Transverse colon (tissue), 4 donors: Measurements from ENCODE around the gene DSCAM. TPM values are rescaled to one million over a fixed set of nuclear protein-coding genes. Genes with fewer than 3 reads are reported as not detected.

Experiments used
- DNase-seq: peaks from one replicate; pipeline ENCODE4 v3.0.0-alpha.2; 2019
- H3K27ac ChIP-seq, 4 donors: fragments of 200-600 bp; sonication (generic); 2 replicates each; pipeline ENCODE4 v1.5.1; 2016 to 2018; ENCODE audit warnings: inconsistent platforms in 4 of 4
- H3K27me3 ChIP-seq: fragments of 200-600 bp; sonication (generic); 2 replicates; pipeline ENCODE4 v1.5.1; 2017; ENCODE audit warnings: inconsistent platforms
- H3K36me3 ChIP-seq, 4 donors: fragments of 200-600 bp; sonication (generic); 2 replicates each; pipeline ENCODE4 v1.5.1; 2017 to 2019; ENCODE audit warnings: inconsistent platforms in 4 of 4
- H3K4me1 ChIP-seq, 4 donors: fragments of 200-600 bp; sonication (generic); 2 replicates each; pipeline ENCODE4 v1.5.1; 2017 to 2020; ENCODE audit warnings: inconsistent platforms in 4 of 4
- H3K4me3 ChIP-seq, 4 donors: fragments of 200-600 bp; sonication (generic); 1 replicate in 1 of 4; 2 replicates in 3 of 4; pipeline versions ENCODE4 v1.5.1 to v1.6.1; 2017 to 2019; ENCODE audit warnings: inconsistent platforms in 4 of 4
- H3K9me3 ChIP-seq, 2 donors: fragments of 200-600 bp; sonication (generic); 2 replicates each; pipeline ENCODE4 v1.5.1; 2017 to 2019; ENCODE audit warnings: inconsistent platforms in 2 of 2
- CTCF ChIP-seq, 5 experiments: fragments of 200-600 bp in 3 of 5; fragments of 450-650 bp in 2 of 5; sonication (generic) in 3 of 5; IDR thresholded peaks; 1 replicate in 2 of 5; 2 replicates in 3 of 5; pipeline ENCODE4 v1.5.1; 2016 to 2017; ENCODE audit warnings: antibody characterized with exemption in 5 of 5, inconsistent platforms in 3 of 5, mild to moderate bottlenecking in 2 of 5, moderate library complexity in 1 of 5
- EP300 ChIP-seq: sonication (generic); formaldehyde crosslinking; IDR thresholded peaks from one replicate; pipeline ENCODE4 v1.6.1; 2017; ENCODE audit warnings: antibody characterized with exemption, low read depth
- POLR2A ChIP-seq: fragments of 450-650 bp; IDR thresholded peaks from one replicate; pipeline ENCODE4 v1.6.1; 2016; ENCODE audit warnings: antibody characterized with exemption, mild to moderate bottlenecking, moderate library complexity
- POLR2AphosphoS5 ChIP-seq, 3 donors: sonication (generic); formaldehyde crosslinking; IDR thresholded peaks; one replicate each; pipeline ENCODE4 v1.6.1; 2016; ENCODE audit warnings: antibody characterized with exemption in 3 of 3
- WGBS, 2 donors: methylation state at CpG; one replicate each; pipeline ENCODE4 v1.1.5; 2018; ENCODE audit warnings: low coverage in 1 of 2; 5-methylcytosine and 5-hydroxymethylcytosine counted together
- in situ Hi-C, 4 donors: fragments of 200-750 bp; cut with MboI; loops; one replicate each; pipeline versions ENCODE4 v1.15.0 to v1.15.1; 2017; ENCODE audit warnings: low sequenced_read_pairs in 3 of 4, low pct_ligation_motif_present in 1 of 4, low pct_unique_long_range_greater_than_20kb in 1 of 4
- intact Hi-C: fragments of 100-400 bp; cut with DNase I; formaldehyde crosslinking; loops from one replicate; pipeline ENCODE4 v1.15.1; 2023; ENCODE audit warnings: low total_unique reads
- total RNA-seq, 4 donors: library from RNA; depleted of rRNA; stranded (reverse); fragments of >200 nt; gene quantifications; one replicate each; pipeline ENCODE4 v1.1.0, GENCODE V29; 2016

DSCAM gene
- total RNA-seq, 4 donors from 2014 or later, result 0.16 TPM; not detected in 3

DNA sequence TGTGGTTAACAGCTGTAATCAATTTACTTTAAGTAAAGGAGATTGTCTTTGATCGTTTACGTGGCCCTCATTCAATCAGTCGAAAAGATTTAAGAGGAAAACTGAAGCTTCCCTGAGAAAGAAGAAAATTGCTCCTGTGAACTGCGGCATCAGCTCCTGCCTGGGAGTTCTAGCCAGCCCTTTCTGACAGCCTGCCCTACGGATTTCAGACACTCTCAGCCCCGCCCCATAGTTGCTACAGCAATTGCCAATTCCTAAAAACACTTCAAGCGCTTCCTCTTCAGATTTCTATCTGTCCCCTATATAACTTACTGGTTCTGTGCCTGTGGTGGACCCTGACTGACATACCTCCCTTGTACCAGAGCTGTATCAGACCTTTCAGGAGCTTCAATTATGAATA lies 277.6 kb downstream of the DSCAM start:
- no peaks in the 10 kb centered on the region for H3K36me3 ChIP-seq
- TF ChIP-seq POLR2AphosphoS5 (IDR thresholded peaks at IDR 0.05) (no peak), CTCF (IDR thresholded peaks at IDR 0.05) (no peak), POLR2A (no peak), EP300 (no peak)
- no peak for DNase-seq
- H3K9me3 ChIP-seq, result no peaks in the 10 kb centered on the region
- WGBS, 2 donors, result 43 to 47% methylated on average over 6 to 7 of the region's 7 CpGs
- H3K27ac ChIP-seq, result no peak overlapping the region
- no peak overlapping the region for H3K4me3 ChIP-seq
- intact Hi-C loops (no loop called here), in situ Hi-C loops (no loop called here)
- H3K4me1 ChIP-seq, result no peaks in the 10 kb centered on the region
- H3K27me3 ChIP-seq, result no peaks in the 10 kb centered on the region

DNA sequence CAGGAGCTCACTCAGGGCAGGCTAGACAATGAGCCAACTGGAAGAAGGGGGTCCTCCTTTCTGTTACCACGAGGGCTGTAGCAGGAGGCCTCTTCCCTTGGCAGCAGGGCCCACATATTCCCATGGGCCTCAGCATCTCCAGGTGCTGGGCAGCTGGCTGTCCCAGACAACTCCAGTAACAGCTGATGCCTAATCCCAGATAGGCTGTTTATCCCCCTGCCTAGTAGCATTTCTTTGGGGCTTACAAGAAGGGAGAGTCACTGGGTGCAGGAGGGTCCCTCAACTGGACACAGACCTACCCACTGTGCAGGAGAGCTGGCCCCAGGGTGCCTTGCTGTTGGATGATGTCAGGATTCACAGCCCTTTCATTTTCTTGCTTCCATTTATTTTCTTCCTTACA lies 278.2 kb downstream of the DSCAM start:
- H3K4me1 ChIP-seq, result no peaks in the 10 kb centered on the region
- H3K4me3 ChIP-seq, result no peak overlapping the region
- intact Hi-C loops, result no loop called here
- no peaks in the 10 kb centered on the region for H3K36me3 ChIP-seq
- no peak overlapping the region for H3K27ac ChIP-seq
- no peaks in the 10 kb centered on the region for H3K27me3 ChIP-seq
- in situ Hi-C loops, result no loop called here
- TF ChIP-seq EP300 (no peak), POLR2AphosphoS5 (IDR thresholded peaks at IDR 0.05) (no peak), CTCF (IDR thresholded peaks at IDR 0.05) (no peak), POLR2A (no peak)
- WGBS, 2 donors, result 20% methylated on average over 1 of the region's 1 CpG; no CpG with 5 or more reads in 1 of the 2 donors
- no peak for DNase-seq
- no peaks in the 10 kb centered on the region for H3K9me3 ChIP-seq

GRCh38 chr21:40567501-40567900 lies 279.5 kb downstream of the DSCAM start:
- whole genome bisulfite sequencing, 2 donors, result 44 to 53% methylated on average over 3 of the region's 3 CpGs
- Histone ChIP-seq H3K27me3 (no peaks in the 10 kb centered on the region), H3K9me3 (no peaks in the 10 kb centered on the region), H3K4me3 (no peak overlapping the region), H3K36me3 (no peaks in the 10 kb centered on the region), H3K4me1 (no peaks in the 10 kb centered on the region), H3K27ac (no peak overlapping the region)
- no peak for DNase-seq
- intact Hi-C loops, result no loop called here
- TF ChIP-seq POLR2AphosphoS5 (IDR thresholded peaks at IDR 0.05), result no peak
- no peak for TF ChIP-seq POLR2A
- TF ChIP-seq EP300, result no peak
- TF ChIP-seq CTCF (IDR thresholded peaks at IDR 0.05), result no peak
- in situ Hi-C loops, result no loop called here

GRCh38 chr21:40566486-40566885 lies 280.5 kb downstream of the DSCAM start:
- Histone ChIP-seq H3K4me1 (no peaks in the 10 kb centered on the region), H3K9me3 (no peaks in the 10 kb centered on the region), H3K4me3 (no peak overlapping the region), H3K36me3 (no peaks in the 10 kb centered on the region), H3K27ac (no peak overlapping the region), H3K27me3 (no peaks in the 10 kb centered on the region)
- TF ChIP-seq CTCF (IDR thresholded peaks at IDR 0.05) (no peak), EP300 (no peak), POLR2AphosphoS5 (IDR thresholded peaks at IDR 0.05) (no peak), POLR2A (no peak)
- intact Hi-C loops (no loop called here), in situ Hi-C loops (no loop called here)
- WGBS, 2 donors, result 65 to 78% methylated on average over 1 of the region's 1 CpG
- no peak for DNase-seq
